NCI-H1694 treated with DMSO at 0.1 percent for 48 hours (cell line): ENCODE results near the gene ZNF354C.

Experiments
- DNase-seq: peaks from one replicate; lab custom pipeline; 2025; lab: John Stamatoyannopoulos, UW

ZNF354C gene

DNA sequence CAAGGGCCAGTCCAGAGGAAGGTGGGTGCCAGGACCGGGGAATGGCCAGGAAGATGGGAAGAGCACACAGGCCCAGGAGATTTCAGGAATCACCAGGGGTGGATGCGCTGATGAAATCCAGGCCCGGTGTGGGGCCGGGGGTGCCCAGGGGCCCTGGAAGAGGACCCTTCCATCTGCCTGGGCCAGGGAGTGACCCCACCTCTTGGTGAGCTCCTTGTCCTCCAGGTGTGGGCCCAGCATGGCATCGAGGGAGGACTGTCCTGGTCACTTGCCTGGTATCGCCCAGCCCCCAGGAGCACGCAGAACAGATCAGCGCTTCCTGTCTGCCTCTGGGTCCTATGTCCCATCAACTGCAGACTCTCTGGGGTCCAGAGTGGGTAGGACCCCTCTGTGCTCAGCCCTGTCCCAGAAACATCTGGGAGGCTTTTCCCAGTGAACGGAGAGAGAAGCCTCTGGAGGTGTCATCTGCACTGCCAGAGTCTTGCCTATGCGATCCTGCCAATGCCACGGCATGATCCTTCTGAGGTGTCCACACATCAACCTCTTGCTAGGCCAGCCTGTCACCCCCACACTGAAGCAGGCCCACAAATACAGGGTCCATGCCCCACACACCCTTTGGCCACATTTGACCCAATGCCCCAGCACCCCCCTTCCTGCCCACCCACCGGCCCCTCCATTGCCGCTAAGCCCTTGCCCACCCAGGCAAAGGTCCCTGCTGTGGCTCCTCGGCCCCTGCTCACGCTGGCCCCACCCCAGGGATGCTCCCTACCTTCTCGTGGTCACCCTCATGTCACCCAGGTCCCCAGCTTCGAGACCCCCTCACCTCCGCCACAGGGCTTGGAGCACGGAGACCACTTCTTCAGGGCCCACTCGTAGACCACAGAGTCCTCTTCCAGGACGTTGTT, 67.2 kb downstream of the ZNF354C start:
- no peak for DNase-seq

DNA sequence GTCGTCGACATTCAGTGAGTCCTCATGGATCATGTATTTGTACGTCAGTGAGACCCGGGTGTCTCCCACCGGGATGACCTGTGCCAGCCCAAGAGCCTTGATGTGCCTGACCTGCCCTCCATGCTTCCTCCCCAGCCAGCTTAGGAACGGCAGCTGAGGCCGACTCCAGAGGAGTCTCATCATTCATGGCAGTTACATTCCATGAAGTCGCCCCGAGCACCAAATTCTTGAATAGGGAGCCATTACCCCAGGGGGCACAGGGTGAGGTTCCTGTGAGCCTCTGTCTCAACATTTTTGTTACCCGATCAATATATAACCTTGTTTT, 67.8 kb downstream of the ZNF354C start:
- DNase-seq = no peak

GRCh38 chr5:179128976-179129375, 68.8 kb downstream of the ZNF354C start:
- no peak for DNase-seq

- DNase-seq = no peak
These were observed 69.5 kb downstream of the ZNF354C start for GRCh38 chr5:179129607-179130071.

DNA sequence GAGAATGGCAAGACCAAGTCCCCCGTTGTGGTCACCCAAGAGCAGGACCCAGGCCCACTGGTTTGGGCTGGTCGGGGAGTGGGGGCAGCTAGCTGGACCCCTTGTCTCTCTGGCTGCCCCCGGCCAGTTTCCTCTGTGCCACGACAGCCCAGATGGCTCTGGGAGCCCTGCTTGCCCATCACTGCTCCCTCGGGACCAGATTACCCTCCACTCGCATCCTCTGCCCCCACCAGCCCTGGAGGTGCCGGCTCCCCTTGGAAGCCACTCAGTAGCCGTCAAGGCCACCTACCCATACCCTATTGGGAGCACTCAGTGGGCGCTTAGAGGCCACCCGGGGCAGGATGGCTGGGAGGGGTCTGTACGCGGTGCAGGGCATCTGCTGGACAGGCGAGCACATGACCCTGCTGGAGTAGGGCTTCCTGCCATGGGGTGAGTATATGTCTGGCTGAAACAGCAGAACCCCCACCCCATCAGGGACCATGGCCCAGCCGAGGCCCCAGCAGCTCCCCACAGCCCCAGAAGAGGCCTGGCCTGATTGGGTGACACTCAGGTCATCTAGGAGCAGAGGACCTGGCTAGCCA, 70.0 kb downstream of the ZNF354C start:
- DNase-seq = no peak

GRCh38 chr5:179131321-179131835, 71.2 kb downstream of the ZNF354C start:
- no peak for DNase-seq

- DNase-seq = no peak
These were observed 71.9 kb downstream of the ZNF354C start for GRCh38 chr5:179131886-179132585.

- DNase-seq = no peak
These were observed 72.6 kb downstream of the ZNF354C start for GRCh38 chr5:179132586-179133355.
